Activated CD4-positive, alpha-beta T cell treated with anti-CD3 and anti-CD28 coated beads for 48 hours (primary cell): ENCODE results near the gene GOLGA6L9.
A peak's percentile ranks its signal among the peaks of the same experiment; 100 is the strongest.
"Not testable (repeated sequence)": the region's sequence is repeated elsewhere in the genome, so short reads cannot be mapped to it uniquely, and the experiment has no call there.

ENCODE experiments used
- DNase-seq: peaks from one replicate; pipeline ENCODE4 v3.0.0-alpha.2; 2020

Gene GOLGA6L9, protein sequence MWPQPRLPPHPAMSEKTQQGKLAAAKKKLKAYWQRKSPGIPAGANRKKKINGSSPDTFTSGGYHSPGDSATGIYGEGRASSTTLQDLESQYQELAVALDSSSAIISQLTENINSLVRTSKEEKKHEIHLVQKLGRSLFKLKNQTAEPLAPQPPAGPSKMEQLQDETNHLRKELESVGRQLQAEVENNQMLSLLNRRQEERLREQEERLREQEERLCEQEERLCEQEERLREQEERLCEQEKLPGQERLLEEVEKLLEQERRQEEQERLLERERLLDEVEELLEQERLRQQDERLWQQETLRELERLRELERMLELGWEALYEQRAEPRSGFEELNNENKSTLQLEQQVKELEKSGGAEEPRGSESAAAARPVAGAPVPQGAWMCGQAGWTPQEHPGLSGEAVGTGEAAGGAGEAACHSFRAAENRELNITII

DNA sequence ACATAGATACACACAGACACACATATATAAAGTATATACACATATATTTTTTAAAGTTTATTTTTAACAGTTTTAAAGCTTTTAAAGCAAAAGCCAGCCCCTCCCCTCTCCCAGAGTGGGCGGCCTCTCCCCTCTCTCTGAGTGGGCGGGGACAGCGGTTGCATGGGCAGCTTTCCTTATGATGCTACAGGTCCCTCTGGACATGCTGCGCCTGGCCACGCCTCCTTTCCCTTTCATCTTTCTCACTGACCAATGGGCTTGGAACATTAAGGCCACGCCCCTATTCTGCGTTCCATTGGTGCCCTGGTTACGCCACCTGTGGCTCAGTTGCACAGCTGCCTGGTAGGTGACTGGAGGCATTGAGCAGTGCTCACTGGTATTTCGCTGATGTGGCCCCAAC is at the start of gene GOLGA6L9:
GOLGA6L9 (plus strand) TSS at position 124 of the 400 bp plus-strand sequence; CDS start at position 388, 264 bp downstream.
- DNase-seq = peak; percentile 8

DNA sequence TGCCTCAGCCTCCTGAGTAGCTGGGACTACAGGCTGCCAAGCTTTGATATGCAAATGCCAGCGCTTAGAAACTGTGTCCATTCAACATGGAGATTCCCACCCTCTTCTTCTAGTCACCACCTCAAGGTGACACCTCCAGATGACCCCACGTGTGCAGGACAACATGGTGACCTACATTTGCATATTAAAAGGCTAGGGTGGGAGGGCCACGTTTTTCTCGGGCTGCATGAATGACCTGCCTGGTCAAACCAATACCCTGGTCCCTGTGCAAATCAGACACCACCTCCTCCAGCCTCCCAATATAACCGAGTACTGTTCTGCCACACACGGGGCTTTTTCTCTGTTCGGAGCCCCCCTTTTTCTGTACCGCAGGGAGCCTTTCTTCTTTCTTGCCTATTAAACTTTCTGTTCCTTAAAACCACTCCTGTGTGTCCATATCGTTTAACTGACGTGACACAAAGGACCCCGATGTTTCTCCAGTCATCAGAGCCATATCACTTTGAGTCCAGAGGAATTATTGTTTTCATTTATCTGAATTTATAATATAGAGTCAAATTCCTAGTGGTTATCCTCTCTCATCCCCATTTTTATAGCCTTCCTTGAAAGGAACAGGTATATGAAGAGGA is 48.2 kb upstream of the GOLGA6L9 start:
- DNase-seq = not testable (repeated sequence)

- DNase-seq = not testable (repeated sequence)
Observed at GRCh38 chr15:82387209-82387608, 42.4 kb upstream of the GOLGA6L9 start.

- DNase-seq = not testable (repeated sequence)
Observed at GRCh38 chr15:82390152-82390551, 39.5 kb upstream of the GOLGA6L9 start.

- DNase-seq = not testable (repeated sequence)
Observed at GRCh38 chr15:82392077-82392476, 37.5 kb upstream of the GOLGA6L9 start.

- no peak for DNase-seq
Observed at GRCh38 chr15:82393671-82394070, 35.9 kb upstream of the GOLGA6L9 start.

GRCh38 chr15:82395788-82396187 is 33.8 kb upstream of the GOLGA6L9 start:
- DNase-seq = not testable (repeated sequence)

- DNase-seq = no peak
Observed at GRCh38 chr15:82397817-82398216, 31.8 kb upstream of the GOLGA6L9 start.

GRCh38 chr15:82398785-82399184 is 30.8 kb upstream of the GOLGA6L9 start:
- no peak for DNase-seq

- not testable (repeated sequence) for DNase-seq
Observed at GRCh38 chr15:82399366-82400103, 30.1 kb upstream of the GOLGA6L9 start.

GRCh38 chr15:82401918-82402317 is 27.7 kb upstream of the GOLGA6L9 start:
- DNase-seq = not testable (repeated sequence)

DNA sequence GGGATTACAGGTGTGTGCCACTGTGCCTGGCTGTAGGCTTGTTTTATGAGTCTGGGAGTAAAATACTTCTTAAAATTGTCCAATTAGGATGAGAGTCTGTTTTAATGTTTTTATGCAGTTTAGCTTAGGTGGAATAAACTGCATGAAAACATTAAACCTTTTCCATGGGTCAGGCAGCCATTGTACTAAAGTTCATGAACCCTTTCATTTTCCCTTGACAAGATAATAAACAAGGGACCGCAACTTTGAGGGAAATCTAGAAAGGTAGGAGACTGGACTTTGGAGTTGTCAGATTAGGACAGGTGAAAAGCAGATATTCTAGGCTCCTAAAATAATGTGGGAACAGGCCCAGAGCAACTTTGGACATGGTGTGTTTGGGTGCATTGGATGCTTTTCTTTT is 27.3 kb upstream of the GOLGA6L9 start:
- DNase-seq = not testable (repeated sequence)

DNA sequence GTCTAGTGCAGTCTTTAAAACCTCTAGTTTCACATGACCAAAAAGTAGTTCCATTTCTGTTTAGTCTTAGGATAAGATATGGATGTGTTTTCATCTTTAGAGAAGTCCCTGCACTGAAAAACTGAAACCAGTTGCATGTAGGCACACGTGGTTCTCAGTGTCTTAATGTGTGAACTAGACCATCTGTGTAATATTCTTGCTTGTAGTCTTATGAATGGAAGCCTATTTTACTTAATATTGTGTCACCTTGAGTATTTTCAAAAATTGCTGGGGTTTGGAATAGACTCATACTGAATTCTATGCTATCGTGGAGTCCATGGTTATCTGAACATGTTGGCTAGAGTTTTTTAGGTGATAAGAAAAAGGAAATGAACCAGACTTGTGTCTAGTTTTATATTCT is 23.4 kb upstream of the GOLGA6L9 start:
- not testable (repeated sequence) for DNase-seq

GRCh38 chr15:82410306-82410705 is 19.3 kb upstream of the GOLGA6L9 start:
- DNase-seq = not testable (repeated sequence)

DNA sequence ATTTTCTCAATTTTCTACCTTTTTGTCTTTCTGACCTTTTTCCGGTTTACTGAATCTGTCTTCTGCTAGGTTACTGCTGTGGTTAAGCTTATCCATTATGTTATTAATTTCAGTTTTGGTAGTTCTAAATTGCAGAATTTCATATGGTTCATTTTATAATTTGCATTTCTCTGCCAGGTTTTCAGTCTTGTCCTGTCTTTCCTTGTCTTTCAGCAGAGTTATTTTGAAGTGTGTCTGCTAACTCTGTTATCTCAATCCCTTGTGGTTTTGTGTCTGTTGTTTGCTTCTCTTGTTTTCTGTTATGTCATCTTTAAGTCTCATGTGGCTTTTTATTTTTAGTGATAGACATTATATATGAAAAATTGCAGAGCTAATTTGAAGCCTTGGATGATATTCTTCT is 18.0 kb upstream of the GOLGA6L9 start:
- not testable (repeated sequence) for DNase-seq

- not testable (repeated sequence) for DNase-seq
Observed at GRCh38 chr15:82414525-82415191, 15.0 kb upstream of the GOLGA6L9 start.

DNA sequence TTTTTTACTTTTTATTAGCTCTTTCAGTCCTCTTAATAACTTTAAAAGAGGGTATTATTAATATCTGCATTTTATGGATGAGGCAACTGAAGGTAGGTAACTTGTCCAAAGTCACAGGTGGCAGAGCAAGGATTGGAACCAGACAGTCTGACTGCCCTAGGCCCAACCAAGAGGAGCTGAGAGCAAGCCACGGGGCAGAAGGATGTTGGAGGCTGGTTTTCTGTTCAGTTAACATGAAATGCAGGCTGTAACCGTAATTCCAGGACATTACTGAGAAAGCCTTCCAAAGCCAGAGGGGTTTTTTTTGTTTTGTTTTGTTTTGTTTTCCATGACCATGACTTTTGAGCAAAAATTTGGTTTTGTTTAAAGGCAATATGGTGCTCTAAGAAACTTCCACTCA is 9.1 kb upstream of the GOLGA6L9 start:
- DNase-seq = not testable (repeated sequence)

DNA sequence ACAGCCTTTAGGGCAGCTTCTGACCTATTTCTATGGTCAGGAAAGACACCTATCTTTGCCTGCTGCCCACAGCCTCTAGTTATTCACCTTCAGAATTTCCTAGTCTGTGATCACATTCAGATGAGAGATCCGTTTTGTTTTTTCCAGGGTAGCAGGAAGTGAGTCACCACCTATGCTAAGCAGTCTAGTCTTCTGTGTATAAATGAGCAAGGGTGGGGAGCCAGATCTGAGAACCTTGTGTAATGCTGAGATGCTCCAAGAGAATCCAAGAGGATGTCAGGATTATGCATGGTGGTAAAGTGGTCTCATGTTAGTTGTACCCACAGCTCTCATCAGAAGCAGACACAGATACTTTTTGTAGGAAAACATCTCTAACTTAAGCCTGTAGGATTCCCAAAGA is 8.7 kb upstream of the GOLGA6L9 start:
- DNase-seq = not testable (repeated sequence)

DNA sequence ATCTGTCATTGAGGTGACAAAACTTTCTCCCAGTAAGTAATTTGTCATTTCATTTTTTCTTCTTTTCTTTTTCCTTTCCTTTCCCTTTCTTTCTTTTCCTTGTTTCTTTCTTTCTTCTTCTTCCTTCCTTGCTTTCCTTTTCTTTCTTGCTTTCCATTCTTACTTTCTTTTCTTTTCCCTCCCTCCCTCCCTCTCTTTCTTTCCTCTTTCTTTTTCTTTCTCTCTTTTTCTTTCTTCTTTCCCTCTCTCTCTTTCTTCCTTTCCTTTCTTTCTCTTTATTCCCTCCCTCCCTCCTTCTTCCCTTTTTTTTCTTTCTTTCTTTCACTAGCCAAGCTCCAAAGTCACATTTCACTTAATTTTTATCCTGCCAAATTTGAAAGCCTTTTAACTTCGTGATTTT is 2.5 kb upstream of the GOLGA6L9 start:
- not testable (repeated sequence) for DNase-seq

DNA sequence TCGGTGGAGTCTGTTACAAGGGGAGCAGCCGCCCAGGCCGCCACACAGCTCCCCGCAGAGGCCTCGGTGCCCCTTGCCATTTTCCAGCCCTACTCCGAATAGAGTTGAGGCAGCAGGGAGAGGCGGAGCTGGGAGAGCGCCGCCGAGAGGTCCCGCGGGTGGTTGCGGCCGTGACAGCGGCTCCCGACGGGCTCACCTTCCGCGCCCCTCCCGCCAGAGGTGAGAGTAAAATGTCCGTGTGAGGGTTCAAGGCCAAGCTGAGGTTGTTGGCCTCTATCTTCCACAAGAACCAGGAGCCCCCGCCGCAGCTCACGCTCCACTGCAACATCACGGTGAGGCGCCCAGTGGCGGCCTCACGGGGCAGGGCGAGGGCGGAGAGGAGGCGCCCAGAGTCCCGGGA is 15.8 kb downstream of the GOLGA6L9 start:
- peak; percentile 52 for DNase-seq

GRCh38 chr15:82457336-82457735 is 27.7 kb downstream of the GOLGA6L9 start:
- DNase-seq = not testable (repeated sequence)

DNA sequence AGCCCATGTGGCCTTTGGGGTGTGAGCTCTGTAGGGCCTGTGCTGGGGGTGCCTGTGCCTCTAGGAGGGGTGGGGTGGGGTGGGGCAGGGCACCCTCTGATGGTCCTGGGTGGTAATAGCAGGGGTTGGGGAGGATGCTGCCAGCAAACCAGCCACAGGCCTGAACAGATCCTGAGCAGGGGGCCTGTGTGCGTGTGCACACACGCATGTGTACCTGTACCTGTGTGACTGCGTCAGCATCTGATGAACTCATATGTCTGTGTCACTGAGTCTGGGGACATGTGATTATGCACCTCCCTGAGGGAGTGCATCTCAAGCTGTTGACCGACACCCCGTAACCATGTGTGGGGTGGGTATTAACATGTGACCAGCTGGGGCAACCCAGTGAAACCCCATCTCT is 36.0 kb downstream of the GOLGA6L9 start:
- DNase-seq = not testable (repeated sequence)

- DNase-seq = peak; percentile 15
Observed at GRCh38 chr15:82468205-82468604, 38.6 kb downstream of the GOLGA6L9 start.
